Motor neuron (in vitro differentiated cells): ENCODE results near the gene DCAF11. TPM values are rescaled to one million over a fixed set of nuclear protein-coding genes. Genes with fewer than 3 reads are reported as not detected.

ENCODE experiments used
- ATAC-seq, 8 experiments: fragments of 200-7000 bp; cut with Tn5 transposase; replicated peaks in 6 of 8; 2 replicates each; pipeline ENCODE4 v1.8.0; 2021; ENCODE audit warnings: mild to moderate bottlenecking in 8 of 8, moderate library complexity in 8 of 8
- H3K27ac ChIP-seq, 2 donors: fragments of 250-450 bp; sonication (Bioruptor Pico); 2 replicates each; pipeline ENCODE4 v1.9.0; 2021; ENCODE audit warnings: antibody characterized with exemption in 2 of 2, mild to moderate bottlenecking in 2 of 2, moderate library complexity in 1 of 2
- H3K4me1 ChIP-seq, 2 donors: fragments of 250-450 bp; sonication (Bioruptor Pico); replicated peaks in 1 of 2; 2 replicates each; pipeline ENCODE4 v1.6.1; 2021; ENCODE audit warnings: antibody characterized with exemption in 2 of 2, mild to moderate bottlenecking in 2 of 2, moderate library complexity in 1 of 2
- H3K4me3 ChIP-seq, 5 donors: fragments of 250-450 bp; sonication (Bioruptor Pico); 2 replicates each; pipeline ENCODE4 v1.9.0; 2021; ENCODE audit warnings: antibody characterized with exemption in 5 of 5, mild to moderate bottlenecking in 5 of 5, moderate library complexity in 4 of 5
- WGBS, 10 experiments: fragments of 450-650 bp; shearing (Covaris generic); methylation state at CpG; one replicate each; pipeline ENCODE4 v1.0.0; 2022; 5-methylcytosine and 5-hydroxymethylcytosine counted together
- in situ Hi-C, 9 experiments: fragments of 400-800 bp; cut with MboI; loops; one replicate each; pipeline ENCODE4 v1.15.0; 2021; ENCODE audit warnings: low sequenced_read_pairs in 9 of 9, low pct_unique_long_range_greater_than_20kb in 2 of 9; ENCODE audit not compliant: unreplicated experiment in 9 of 9
- total RNA-seq, 8 experiments: library from RNA; unstranded; fragments of 300-600 nt; gene quantifications; 2 replicates each; pipeline versions ENCODE4 v1.2.3 to v1.2.4, GENCODE V29; 2022

DCAF11 gene
- total RNA-seq, 8 experiments from 2014 or later: 43.1 to 80.7 (median 52.6) TPM

- in situ Hi-C loops: no loop called here
- ATAC-seq: peak; percentile 52 to 77 (median 72)
- Histone ChIP-seq H3K4me3 (peak within 1 kb of the TSS; percentile 59 to 87 (median 72)), H3K27ac (peak within 1 kb of the TSS; percentile 70 to 89), H3K4me1 (peaks cover 10 to 11% of the 10 kb centered on the region in 2 donors)
- WGBS, 10 experiments: no CpG with 5 or more reads among the region's 25 CpGs
Observed at GRCh38 chr14:24146453-24146977, 31.9 kb downstream of the DCAF11 start, which contains the start of gene PSME2. Gene PSME2, minus strand, starts transcription at chr14:24146610. Its CDS starts 29 bp downstream, at chr14:24146581.

- WGBS, 10 experiments: 0% methylated on average over 2 to 12 of the region's 57 CpGs; no CpG with 5 or more reads in 5 of the 10 experiments
- Histone ChIP-seq H3K4me3 (peak within 1 kb of the TSS; percentile 59 to 87 (median 72)), H3K4me1 (peaks cover 10% of the 10 kb centered on the region in 2 donors), H3K27ac (peak within 1 kb of the TSS; percentile 70 to 89)
- in situ Hi-C loops: no loop called here
- peak; percentile 81 to 88 (median 83) for ATAC-seq
Observed at GRCh38 chr14:24146978-24147760, 32.6 kb downstream of the DCAF11 start, which contains the start of gene RNF31. Gene RNF31, plus strand, starts transcription at chr14:24147498. Its CDS starts 201 bp downstream, at chr14:24147699.

- ATAC-seq: no peak
- Histone ChIP-seq H3K4me1 (peaks cover 8 to 10% of the 10 kb centered on the region in 2 donors), H3K4me3 (peak overlapping the region; percentile 59 to 87 (median 72)), H3K27ac (peak overlapping the region; percentile 5 to 69)
- 0 to 40% (median 4%) methylated on average over 1 to 9 of the region's 29 CpGs; no CpG with 5 or more reads in 5 of the 10 experiments for WGBS, 10 experiments
- in situ Hi-C loops: no loop called here
Observed at GRCh38 chr14:24147761-24148428, 33.3 kb downstream of the DCAF11 start.

GRCh38 chr14:24149302-24149969, 34.9 kb downstream of the DCAF11 start:
- Histone ChIP-seq H3K4me1 (peaks cover 8 to 10% of the 10 kb centered on the region in 2 donors), H3K27ac (no peak overlapping the region), H3K4me3 (no peak overlapping the region)
- WGBS, 10 experiments: 93 to 100% (median 100%) methylated on average over 1 to 3 of the region's 3 CpGs; no CpG with 5 or more reads in 1 of the 10 experiments
- ATAC-seq: no peak
- in situ Hi-C loops: no loop called here

- H3K27ac ChIP-seq: no peak overlapping the region
- 83 to 100% (median 91%) methylated on average over 2 to 5 of the region's 9 CpGs; no CpG with 5 or more reads in 5 of the 10 experiments for WGBS, 10 experiments
- in situ Hi-C loops: no loop called here
- no peak overlapping the region for H3K4me3 ChIP-seq
- H3K4me1 ChIP-seq: peaks cover 8 to 10% of the 10 kb centered on the region in 2 donors
- no peak for ATAC-seq
Observed at GRCh38 chr14:24150061-24150460, 35.5 kb downstream of the DCAF11 start.

- Histone ChIP-seq H3K4me1 (peaks cover 8 to 9% of the 10 kb centered on the region in 2 donors), H3K27ac (no peak overlapping the region), H3K4me3 (no peak overlapping the region)
- in situ Hi-C loops: no loop called here
- 68 to 100% (median 89%) methylated on average over 1 to 3 of the region's 9 CpGs; no CpG with 5 or more reads in 6 of the 10 experiments for WGBS, 10 experiments
- ATAC-seq: no peak
Observed at GRCh38 chr14:24150567-24150966, 36.0 kb downstream of the DCAF11 start.

- H3K4me3 ChIP-seq: no peak overlapping the region
- in situ Hi-C loops: no loop called here
- no peak overlapping the region for H3K27ac ChIP-seq
- H3K4me1 ChIP-seq: peaks cover 5 to 8% of the 10 kb centered on the region in 2 donors
- ATAC-seq: no peak
- no CpG with 5 or more reads among the region's 9 CpGs for WGBS, 10 experiments
Observed at GRCh38 chr14:24150993-24151392, 36.4 kb downstream of the DCAF11 start.

- WGBS, 10 experiments: 80 to 100% (median 100%) methylated on average over 1 to 4 of the region's 16 CpGs; no CpG with 5 or more reads in 3 of the 10 experiments
- no peak overlapping the region for H3K4me3 ChIP-seq
- ATAC-seq: no peak
- peaks cover 5 to 8% of the 10 kb centered on the region in 2 donors for H3K4me1 ChIP-seq
- in situ Hi-C loops: no loop called here
- H3K27ac ChIP-seq: no peak overlapping the region
Observed at GRCh38 chr14:24151404-24152080, 37.0 kb downstream of the DCAF11 start.

GRCh38 chr14:24155100-24155499, 40.5 kb downstream of the DCAF11 start:
- in situ Hi-C loops: no loop called here
- no peak overlapping the region for H3K27ac ChIP-seq
- H3K4me3 ChIP-seq: no peak overlapping the region
- no peaks in the 10 kb centered on the region for H3K4me1 ChIP-seq
- no peak for ATAC-seq
- WGBS, 10 experiments: 90 to 97% (median 96%) methylated on average over 2 to 5 of the region's 10 CpGs; no CpG with 5 or more reads in 7 of the 10 experiments

GRCh38 chr14:24156840-24157239, 42.3 kb downstream of the DCAF11 start:
- H3K4me3 ChIP-seq: no peak overlapping the region
- in situ Hi-C loops: no loop called here
- peaks cover 9 to 11% of the 10 kb centered on the region in 2 donors for H3K4me1 ChIP-seq
- no peak overlapping the region for H3K27ac ChIP-seq
- ATAC-seq: no peak
- WGBS, 10 experiments: 50 to 100% (median 88%) methylated on average over 1 of the region's 1 CpG; no CpG with 5 or more reads in 4 of the 10 experiments

GRCh38 chr14:24157331-24157730, 42.8 kb downstream of the DCAF11 start:
- WGBS, 10 experiments: 60 to 100% (median 94%) methylated on average over 1 to 8 of the region's 12 CpGs; no CpG with 5 or more reads in 2 of the 10 experiments
- Histone ChIP-seq H3K4me3 (no peak overlapping the region), H3K27ac (no peak overlapping the region), H3K4me1 (peaks cover 9 to 13% of the 10 kb centered on the region in 2 donors)
- ATAC-seq: no peak
- in situ Hi-C loops: no loop called here
